HL-60 (cell line): ENCODE measurements around the gene RNF141.

Experiments
- CTCF ChIP-seq: IDR thresholded peaks from one replicate; pipeline ENCODE4 v1.5.1; 2011; ENCODE audit warnings: low read length, control low read depth, inconsistent platforms; ENCODE audit not compliant: insufficient read depth
- GABPA ChIP-seq: IDR thresholded peaks from 2 replicates; pipeline ENCODE4 v1.6.1; 2012; ENCODE audit warnings: low read depth
- POLR2AphosphoS5 ChIP-seq: IDR thresholded peaks from 2 replicates; pipeline ENCODE4 v1.6.1; 2012; ENCODE audit warnings: low read depth
- REST ChIP-seq: IDR thresholded peaks from 2 replicates; pipeline ENCODE4 v1.6.1; 2012; ENCODE audit warnings: low read depth; ENCODE audit not compliant: insufficient replicate concordance
- SPI1 ChIP-seq: IDR thresholded peaks from 2 replicates; pipeline ENCODE4 v1.6.1; 2012; ENCODE audit warnings: low read depth, mild to moderate bottlenecking, borderline replicate concordance

GRCh38 chr11:10515418-10515817 is 25.6 kb downstream of the RNF141 start:
- TF ChIP-seq GABPA (no peak), POLR2AphosphoS5 (no peak), CTCF (no peak), REST (no peak), SPI1 (no peak)
